K562 (cell line): Measurements from ENCODE around the gene SYNM. TPM values are rescaled to one million over a fixed set of nuclear protein-coding genes. Genes with fewer than 3 reads are reported as not detected.

Experiments used
- ATAC-seq: fragments of 200-7000 bp; cut with Tn5 transposase; 3 replicates; pipeline ENCODE4 v1.9.1; 2020; ENCODE audit warnings: moderate library complexity
- BruUV-seq: library from RNA; stranded (reverse); fragments of 400-500 nt; replicated peaks from 2 replicates; lab custom pipeline; 2021; lab: Mats Ljungman, UMichigan
- CTCF ChIA-PET: fragments of 300-600 bp; formaldehyde crosslinking; extraction: SDS; loops from one replicate; lab custom pipeline; 2021; ENCODE audit warnings: low intra/inter-chr PET ratio; lab: Yijun Ruan, JAX
- POLR2A ChIA-PET: fragments of 300-600, 350-650 bp; sonication (Branson Sonifier 250); formaldehyde crosslinking; extraction: SDS; loops from one replicate; lab custom pipeline; 2021; ENCODE audit warnings: antibody characterized with exemption, inconsistent platforms; lab: Yijun Ruan, JAX
- DNase-seq, 4 experiments: peaks; one replicate each; pipeline versions ENCODE4 v3.0.0 to v3.0.0-alpha.2; 2011 to 2018; ENCODE audit warnings: low spot score in 3 of 4, mixed read lengths in 3 of 4; ENCODE audit errors: extremely low read depth in 1 of 4
- FAIRE-seq: peaks from 2 replicates; lab custom pipeline; 2011; peaks lifted over from hg19 to GRCh38; lab: Jason Lieb, UNC
- H2AFZ ChIP-seq: 2 replicates; pipeline ENCODE4 v1.6.0; 2011; ENCODE audit warnings: low read depth, low read length, control low read depth, inconsistent platforms
- H3K27ac ChIP-seq: fragments of 200-600 bp; 3 replicates; pipeline ENCODE4 v1.8.0; 2011; ENCODE audit warnings: low read depth, mild to moderate bottlenecking, control low read depth, inconsistent platforms, low read length, moderate library complexity, mixed read lengths; ENCODE audit errors: extremely low read depth
- H3K27me3 ChIP-seq, 2 experiments: fragments of 300-600 bp in 1 of 2; 2 replicates in 1 of 2; 3 replicates in 1 of 2; pipeline versions ENCODE4 v1.6.0 to v1.8.0; 2011; ENCODE audit warnings: inconsistent platforms in 2 of 2, low read length in 2 of 2, mild to moderate bottlenecking in 1 of 2, mixed read lengths in 1 of 2, moderate library complexity in 1 of 2; ENCODE audit not compliant: control insufficient read depth in 2 of 2, insufficient read depth in 2 of 2
- H3K36me3 ChIP-seq: fragments of 300-600 bp; 3 replicates; pipeline ENCODE4 v1.8.0; 2011; ENCODE audit warnings: mild to moderate bottlenecking, low read length, inconsistent platforms; ENCODE audit not compliant: control insufficient read depth, insufficient read depth
- H3K4me1 ChIP-seq, 2 experiments: fragments of 200-600 bp in 1 of 2; replicated peaks in 1 of 2; 2 replicates in 1 of 2; 3 replicates in 1 of 2; pipeline versions ENCODE4 v1.5.1 to v1.8.0; 2011; ENCODE audit warnings: inconsistent platforms in 2 of 2, low read length in 2 of 2, mild to moderate bottlenecking in 1 of 2, mixed read lengths in 1 of 2, moderate library complexity in 1 of 2; ENCODE audit not compliant: control insufficient read depth in 2 of 2, insufficient read depth in 2 of 2
- H3K4me2 ChIP-seq: 2 replicates; pipeline ENCODE4 v1.6.1; 2011; ENCODE audit warnings: low read length, control low read depth, inconsistent platforms, mixed read lengths; ENCODE audit not compliant: insufficient read depth
- H3K4me3 ChIP-seq: fragments of 200-600 bp; sonication (generic), shearing (Covaris generic); 2 replicates; pipeline ENCODE4 v1.5.1; 2016; ENCODE audit warnings: control low read depth, inconsistent platforms
- H3K79me2 ChIP-seq: fragments of 200-600 bp; 3 replicates; pipeline ENCODE4 v1.8.0; 2011; ENCODE audit warnings: low read length, inconsistent platforms; ENCODE audit not compliant: control insufficient read depth, insufficient read depth
- H3K9ac ChIP-seq, 2 experiments: 2 replicates each; pipeline versions ENCODE4 v1.6.0 to v1.6.1; 2011; ENCODE audit warnings: low read depth in 2 of 2, low read length in 2 of 2, control low read depth in 1 of 2, inconsistent platforms in 1 of 2, mild to moderate bottlenecking in 1 of 2, mixed read lengths in 1 of 2; ENCODE audit not compliant: insufficient read depth in 1 of 2
- H3K9me1 ChIP-seq: one replicate; pipeline ENCODE4 v1.6.0; 2011; ENCODE audit warnings: inconsistent platforms, mild to moderate bottlenecking, low read length, moderate library complexity; ENCODE audit not compliant: control insufficient read depth, insufficient read depth
- H3K9me3 ChIP-seq: replicated peaks from 2 replicates; pipeline ENCODE4 v1.5.1; 2011; ENCODE audit warnings: low read depth, low read length, inconsistent platforms; ENCODE audit not compliant: control insufficient read depth, insufficient read depth
- H4K20me1 ChIP-seq: replicated peaks from 2 replicates; pipeline ENCODE4 v1.6.1; 2011; ENCODE audit warnings: low read length, inconsistent platforms, mixed read lengths; ENCODE audit not compliant: control insufficient read depth, insufficient read depth
- CEBPZ ChIP-seq: fragments of 150-350 bp; IDR thresholded peaks from 2 replicates; pipeline ENCODE4 v1.6.1; 2014; ENCODE audit warnings: low read depth, mild to moderate bottlenecking, low read length, borderline replicate concordance
- FIP1L1 ChIP-seq: fragments of 200-400 bp; formaldehyde crosslinking; IDR thresholded peaks from 2 replicates; pipeline ENCODE4 v1.6.1; 2018; ENCODE audit warnings: mild to moderate bottlenecking, low read depth, low read length; ENCODE audit not compliant: poor library complexity, severe bottlenecking
- KDM4B ChIP-seq, 2 experiments: fragments of 450-650 bp in 1 of 2; sonication (generic) in 1 of 2; IDR thresholded peaks; 2 replicates each; pipeline ENCODE4 v1.6.1; 2016 to 2017; ENCODE audit warnings: borderline replicate concordance in 2 of 2, antibody characterized with exemption in 1 of 2, low read depth in 1 of 2, mild to moderate bottlenecking in 1 of 2
- LARP7 ChIP-seq: fragments of 450-650 bp; IDR thresholded peaks from 2 replicates; pipeline ENCODE4 v1.6.1; 2016
- NBN ChIP-seq: fragments of 450-650 bp; IDR thresholded peaks from 2 replicates; pipeline ENCODE4 v1.6.1; 2016; ENCODE audit warnings: low read depth, mild to moderate bottlenecking
- NFE2L1 ChIP-seq: fragments of 450-650 bp; IDR thresholded peaks from 2 replicates; pipeline ENCODE4 v1.6.1; 2016; ENCODE audit warnings: missing genetic modification characterization, low read depth, mild to moderate bottlenecking, missing compliant biosample characterization, moderate library complexity, borderline replicate concordance
- RCOR1 ChIP-seq, 2 experiments: IDR thresholded peaks; 2 replicates each; pipeline ENCODE4 v1.6.1; 2012; ENCODE audit warnings: low read depth in 2 of 2, low read length in 2 of 2, borderline replicate concordance in 1 of 2, improper control_type of control experiment in 1 of 2
- ZNF76 ChIP-seq: fragments of 250-450 bp; sonication (Bioruptor Pico); IDR thresholded peaks from 2 replicates; pipeline ENCODE4 v1.4.0; 2020; ENCODE audit warnings: mild to moderate bottlenecking, moderate library complexity, borderline replicate concordance
- ZNF764 ChIP-seq: fragments of 250-450 bp; sonication (Bioruptor Pico); IDR thresholded peaks from 2 replicates; pipeline ENCODE4 v1.4.0; 2020; ENCODE audit warnings: low read depth, mild to moderate bottlenecking, moderate library complexity
- WGBS: fragments of 100-300 bp; shearing (Covaris generic); methylation state at CpG from one replicate; pipeline ENCODE4 v1.1.6; 2016; ENCODE audit warnings: low coverage, mixed read lengths; ENCODE audit not compliant: insufficient coverage; ENCODE audit errors: missing lambda C conversion rate; 5-methylcytosine and 5-hydroxymethylcytosine counted together
- in situ Hi-C: fragments of 300-500 bp; cut with MboI; formaldehyde crosslinking; loops from 4 replicates; pipeline ENCODE4 v1.15.0; 2018; ENCODE audit warnings: inconsistent platforms, mixed read lengths
- intact Hi-C: fragments of 100-400 bp; cut with micrococcal nuclease; formaldehyde crosslinking; loops from 2 replicates; pipeline ENCODE4 v1.14.2; 2022
- polyA plus RNA-seq, 8 experiments: library from polyadenylated mRNA; depleted of rRNA in 4 of 8; stranded (reverse) in 5 of 8; unstranded in 3 of 8; fragments of >200 nt; fragmentation: Nextera tagmentation in 2 of 8; fragmentation: Illumina TruSeq in 1 of 8; extraction: Ambion mirVana in 2 of 8; extraction: Trizol in 1 of 8; gene quantifications; 2 replicates each; pipeline versions ENCODE4 v1.2.1 to v1.2.3, GENCODE V29; 2011 to 2014; ENCODE audit warnings: inconsistent platforms in 1 of 8, missing spikeins in 1 of 8
- total RNA-seq, 7 experiments: library from RNA; depleted of rRNA in 6 of 7; stranded (reverse); fragments of >200 nt in 6 of 7; fragmentation: Illumina TruSeq in 2 of 7; extraction: Trizol in 2 of 7; gene quantifications; 2 replicates each; pipeline versions ENCODE4 v1.2.1 to v1.2.3, GENCODE V29; 2011 to 2021; ENCODE audit warnings: low replicate concordance in 1 of 7
- TF ChIP-seq, protein P1 (sequence below): IDR thresholded peaks from 2 replicates; pipeline ENCODE4 v1.6.1; 2011; ENCODE audit not compliant: insufficient read length; ENCODE audit errors: extremely low read depth
- TF ChIP-seq, protein P2 (sequence below): fragments of 250-450 bp; sonication (Bioruptor Pico); IDR thresholded peaks from 2 replicates; pipeline ENCODE4 v1.8.0; 2022; ENCODE audit warnings: moderate library complexity, mild to moderate bottlenecking, inconsistent platforms
- TF ChIP-seq, protein P3 (sequence below), 3 experiments: fragments of 200-800 bp in 1 of 3; sonication (Bioruptor generic) in 1 of 3; sonication (generic) in 1 of 3; formaldehyde crosslinking in 1 of 3; IDR thresholded peaks; 2 replicates each; pipeline versions ENCODE4 v1.6.1 to v1.8.0; 2016 to 2022; ENCODE audit warnings: mild to moderate bottlenecking in 2 of 3, missing compliant biosample characterization in 2 of 3, missing genetic modification characterization in 2 of 3, missing genetic modification reagents in 1 of 3

Gene SYNM
- total and polyA plus RNA-seq, 9 of the 15 experiments (the other 6 are each of a cell fraction or from before 2014, with no cell fraction given): 0.01 to 0.42 (median 0.13) TPM

DNA sequence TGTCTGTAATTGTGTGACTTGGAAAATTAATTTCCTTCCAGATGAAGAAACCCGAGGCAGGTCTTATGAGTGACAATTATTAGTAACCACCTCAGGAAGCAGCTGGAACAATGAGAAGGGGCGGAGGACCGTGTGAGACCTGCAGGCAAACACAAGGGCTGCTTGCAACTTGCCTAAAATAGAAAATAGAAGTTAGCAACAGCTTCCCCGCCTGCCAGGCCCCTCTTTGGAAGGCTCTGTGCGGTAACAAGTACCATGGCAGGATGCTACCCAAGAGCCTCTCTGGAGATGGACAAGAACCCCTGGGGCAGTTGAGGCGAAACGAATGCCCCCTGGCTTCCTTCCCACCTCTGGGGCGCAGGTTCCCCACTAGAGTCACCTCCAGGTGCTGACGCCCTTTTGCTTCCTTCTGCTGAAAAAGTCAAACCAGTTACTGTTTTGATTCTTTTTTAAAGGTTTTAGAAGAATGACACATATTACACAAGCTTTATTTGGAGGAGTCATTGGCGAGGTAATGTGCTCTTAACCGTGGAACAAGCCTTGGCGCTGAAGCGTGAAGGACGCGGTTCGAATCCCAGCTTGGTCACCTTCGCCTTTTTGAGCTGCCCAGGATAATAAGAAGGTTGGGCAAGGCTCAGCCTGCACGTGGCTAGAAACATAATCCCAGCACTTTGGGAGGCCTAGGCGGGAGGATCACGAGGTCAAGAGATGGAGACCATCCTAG is 47.0 kb upstream of the SYNM start:
- Histone ChIP-seq H3K9ac (no peak overlapping the region), H4K20me1 (no peaks in the 10 kb centered on the region; the same call in 1 of the 2 replicates), H3K36me3 (no peaks in the 10 kb centered on the region), H3K4me2 (no peak overlapping the region), H3K9me1 (no peaks in the 10 kb centered on the region), H3K27me3 (peaks cover 15 to 60% of the 10 kb centered on the region in 2 experiments; a peak in 3 of 5 replicates), H2AFZ (no peak overlapping the region), H3K4me3 (no peak overlapping the region), H3K27ac (no peak overlapping the region)
- DNase-seq (no peak), ATAC-seq (no peak), FAIRE-seq (no peak)
- 6% methylated on average over 20 of the region's 20 CpGs for WGBS
- intact Hi-C loops: loop anchor here (10.0 kb wide), 2 partner anchors 163 to 273 kb away; no protein-coding TSS in a partner anchor
- BruUV-seq: no TSS peak
- CTCF ChIA-PET: interaction anchor here (1.7 kb wide), 1 partner anchor 278 kb away, joined by 8 read pairs; no protein-coding TSS in a partner anchor
- no peak for TF ChIP-seq CEBPZ
- TF ChIP-seq FIP1L1: no peak
- TF ChIP-seq, protein P1, sequence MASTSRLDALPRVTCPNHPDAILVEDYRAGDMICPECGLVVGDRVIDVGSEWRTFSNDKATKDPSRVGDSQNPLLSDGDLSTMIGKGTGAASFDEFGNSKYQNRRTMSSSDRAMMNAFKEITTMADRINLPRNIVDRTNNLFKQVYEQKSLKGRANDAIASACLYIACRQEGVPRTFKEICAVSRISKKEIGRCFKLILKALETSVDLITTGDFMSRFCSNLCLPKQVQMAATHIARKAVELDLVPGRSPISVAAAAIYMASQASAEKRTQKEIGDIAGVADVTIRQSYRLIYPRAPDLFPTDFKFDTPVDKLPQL: no peak
- TF ChIP-seq NBN: no peak
- TF ChIP-seq, protein P2, sequence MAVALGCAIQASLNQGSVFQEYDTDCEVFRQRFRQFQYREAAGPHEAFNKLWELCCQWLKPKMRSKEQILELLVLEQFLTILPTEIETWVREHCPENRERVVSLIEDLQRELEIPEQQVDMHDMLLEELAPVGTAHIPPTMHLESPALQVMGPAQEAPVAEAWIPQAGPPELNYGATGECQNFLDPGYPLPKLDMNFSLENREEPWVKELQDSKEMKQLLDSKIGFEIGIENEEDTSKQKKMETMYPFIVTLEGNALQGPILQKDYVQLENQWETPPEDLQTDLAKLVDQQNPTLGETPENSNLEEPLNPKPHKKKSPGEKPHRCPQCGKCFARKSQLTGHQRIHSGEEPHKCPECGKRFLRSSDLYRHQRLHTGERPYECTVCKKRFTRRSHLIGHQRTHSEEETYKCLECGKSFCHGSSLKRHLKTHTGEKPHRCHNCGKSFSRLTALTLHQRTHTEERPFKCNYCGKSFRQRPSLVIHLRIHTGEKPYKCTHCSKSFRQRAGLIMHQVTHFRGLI (CRISPR knock-in tag): no peak
- no peak for TF ChIP-seq LARP7
- TF ChIP-seq RCOR1 (IDR thresholded peaks at IDR 0.05; ENCODE audit: borderline replicate concordance in 1 of 2, low read depth in 2 of 2, low read length in 2 of 2): no peak
- TF ChIP-seq NFE2L1 (tag): no peak
- TF ChIP-seq ZNF764 (CRISPR knock-in tag): no peak
- TF ChIP-seq KDM4B (IDR thresholded peaks at IDR 0.05; ENCODE audit: borderline replicate concordance in 2 of 2, low read depth in 1 of 2): no peak
- TF ChIP-seq, protein P3, sequence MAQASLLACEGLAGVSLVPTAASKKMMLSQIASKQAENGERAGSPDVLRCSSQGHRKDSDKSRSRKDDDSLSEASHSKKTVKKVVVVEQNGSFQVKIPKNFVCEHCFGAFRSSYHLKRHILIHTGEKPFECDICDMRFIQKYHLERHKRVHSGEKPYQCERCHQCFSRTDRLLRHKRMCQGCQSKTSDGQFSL (CRISPR knock-in tag; IDR thresholded peaks at IDR 0.05): no peak
- TF ChIP-seq, protein P3 (tag; IDR thresholded peaks at IDR 0.05): no peak
- no peak for TF ChIP-seq ZNF76
- TF ChIP-seq, all 486 proteins: peak for 0
- H3K79me2 ChIP-seq: no peaks in the 10 kb centered on the region
- in situ Hi-C loops: no loop called here
- POLR2A ChIA-PET: no interaction called here
- H3K4me1 ChIP-seq: peaks cover 0 to 9% of the 10 kb centered on the region in 2 experiments; a peak in 2 of 5 replicates
- H3K9me3 ChIP-seq: no peaks in the 10 kb centered on the region
